HEK293 (cell line): ENCODE measurements around the gene NOS1AP.
A peak's percentile ranks its signal among the peaks of the same experiment; 100 is the strongest.

ENCODE experiments used
- CTCF ChIP-seq: fragments of 450-650 bp; formaldehyde crosslinking; IDR thresholded peaks from 2 replicates; pipeline ENCODE4 v1.5.1; 2016; ENCODE audit warnings: missing biosample characterization, missing genetic modification characterization
- EGR2 ChIP-seq: fragments of 450-650 bp; formaldehyde crosslinking; IDR thresholded peaks from 2 replicates; pipeline ENCODE4 v1.5.1; 2016; ENCODE audit warnings: low read depth, missing biosample characterization, missing genetic modification characterization
- FEZF1 ChIP-seq: fragments of 450-650 bp; formaldehyde crosslinking; IDR thresholded peaks from 2 replicates; pipeline ENCODE4 v1.5.1; 2016; ENCODE audit warnings: missing biosample characterization, missing genetic modification characterization
- HOXA7 ChIP-seq: sonication (generic); formaldehyde crosslinking; IDR thresholded peaks from 2 replicates; pipeline ENCODE4 v1.8.1; 2022; ENCODE audit warnings: missing genetic modification reagents, borderline replicate concordance
- MYNN ChIP-seq: fragments of 450-650 bp; formaldehyde crosslinking; IDR thresholded peaks from 2 replicates; pipeline ENCODE4 v1.5.1; 2016; ENCODE audit warnings: missing biosample characterization, missing genetic modification characterization, borderline replicate concordance
- SCRT1 ChIP-seq: fragments of 450-650 bp; formaldehyde crosslinking; IDR thresholded peaks from 2 replicates; pipeline ENCODE4 v1.5.1; 2016; ENCODE audit warnings: missing biosample characterization, missing genetic modification characterization, borderline replicate concordance
- ZBTB17 ChIP-seq: fragments of 450-650 bp; formaldehyde crosslinking; IDR thresholded peaks from 2 replicates; pipeline ENCODE4 v1.5.1; 2016; ENCODE audit warnings: missing biosample characterization, missing genetic modification characterization
- ZIC2 ChIP-seq: fragments of 450-650 bp; formaldehyde crosslinking; IDR thresholded peaks from 2 replicates; pipeline ENCODE4 v1.5.1; 2016; ENCODE audit warnings: missing biosample characterization, missing genetic modification characterization
- ZNF354C ChIP-seq: fragments of 450-650 bp; formaldehyde crosslinking; IDR thresholded peaks from 2 replicates; pipeline ENCODE4 v1.5.1; 2016; ENCODE audit warnings: missing biosample characterization, missing genetic modification characterization, low read depth, borderline replicate concordance
- ZNF391 ChIP-seq: fragments of 450-650 bp; formaldehyde crosslinking; IDR thresholded peaks from 2 replicates; pipeline ENCODE4 v1.5.1; 2016; ENCODE audit warnings: low read depth, missing biosample characterization, missing genetic modification characterization, borderline replicate concordance
- ZNF394 ChIP-seq: fragments of 450-650 bp; formaldehyde crosslinking; IDR thresholded peaks from 2 replicates; pipeline ENCODE4 v1.5.1; 2016; ENCODE audit warnings: missing biosample characterization, missing genetic modification characterization, mild to moderate bottlenecking, moderate library complexity, borderline replicate concordance
- ZNF433 ChIP-seq: fragments of 450-650 bp; formaldehyde crosslinking; IDR thresholded peaks from 2 replicates; pipeline ENCODE4 v1.5.1; 2016; ENCODE audit warnings: missing biosample characterization, missing genetic modification characterization, low read depth
- ZNF521 ChIP-seq: fragments of 450-650 bp; formaldehyde crosslinking; IDR thresholded peaks from 2 replicates; pipeline ENCODE4 v1.5.1; 2017; ENCODE audit warnings: missing biosample characterization, mild to moderate bottlenecking, missing genetic modification characterization
- ZNF837 ChIP-seq: fragments of 450-650 bp; formaldehyde crosslinking; IDR thresholded peaks from 2 replicates; pipeline ENCODE4 v1.5.1; 2016; ENCODE audit warnings: missing biosample characterization, missing genetic modification characterization
- TF ChIP-seq, protein P1 (sequence below): fragments of 450-650 bp; formaldehyde crosslinking; IDR thresholded peaks from 2 replicates; pipeline ENCODE4 v1.5.1; 2016; ENCODE audit warnings: missing biosample characterization, missing genetic modification characterization, borderline replicate concordance
- TF ChIP-seq, protein P2 (sequence below): fragments of 450-650 bp; formaldehyde crosslinking; IDR thresholded peaks from 2 replicates; pipeline ENCODE4 v1.5.1; 2017; ENCODE audit warnings: missing biosample characterization, missing genetic modification characterization
- TF ChIP-seq, protein P3 (sequence below): fragments of 450-650 bp; formaldehyde crosslinking; IDR thresholded peaks from 2 replicates; pipeline ENCODE4 v1.5.1; 2016; ENCODE audit warnings: missing biosample characterization, missing genetic modification characterization

The NOS1AP gene

GRCh38 chr1:162091681-162092524, 22.4 kb downstream of the NOS1AP start (continued):
- TF ChIP-seq SCRT1 (tag by site-specific recombination) (0 out of 2 replicates have a peak, but pooled peaks have one; percentile 7), ZNF521 (tag by site-specific recombination) (no peak), ZNF837 (no peak), FEZF1 (tag by site-specific recombination) (peak; percentile 89), ZNF391 (no peak), HOXA7 (CRISPR knock-in tag) (no peak), ZNF394 (tag by site-specific recombination) (no peak), EGR2 (tag by site-specific recombination) (no peak), MYNN (tag by site-specific recombination) (peak; percentile 59; the same call in 1 of the 2 replicates), ZBTB17 (tag by site-specific recombination) (0 out of 2 replicates have a peak, but pooled peaks have one; percentile 29), ZIC2 (tag by site-specific recombination) (peak; percentile 50; the same call in 1 of the 2 replicates), ZNF354C (tag by site-specific recombination) (no peak), ZNF433 (no peak), CTCF (peak; percentile 37)
- TF ChIP-seq, protein P1, sequence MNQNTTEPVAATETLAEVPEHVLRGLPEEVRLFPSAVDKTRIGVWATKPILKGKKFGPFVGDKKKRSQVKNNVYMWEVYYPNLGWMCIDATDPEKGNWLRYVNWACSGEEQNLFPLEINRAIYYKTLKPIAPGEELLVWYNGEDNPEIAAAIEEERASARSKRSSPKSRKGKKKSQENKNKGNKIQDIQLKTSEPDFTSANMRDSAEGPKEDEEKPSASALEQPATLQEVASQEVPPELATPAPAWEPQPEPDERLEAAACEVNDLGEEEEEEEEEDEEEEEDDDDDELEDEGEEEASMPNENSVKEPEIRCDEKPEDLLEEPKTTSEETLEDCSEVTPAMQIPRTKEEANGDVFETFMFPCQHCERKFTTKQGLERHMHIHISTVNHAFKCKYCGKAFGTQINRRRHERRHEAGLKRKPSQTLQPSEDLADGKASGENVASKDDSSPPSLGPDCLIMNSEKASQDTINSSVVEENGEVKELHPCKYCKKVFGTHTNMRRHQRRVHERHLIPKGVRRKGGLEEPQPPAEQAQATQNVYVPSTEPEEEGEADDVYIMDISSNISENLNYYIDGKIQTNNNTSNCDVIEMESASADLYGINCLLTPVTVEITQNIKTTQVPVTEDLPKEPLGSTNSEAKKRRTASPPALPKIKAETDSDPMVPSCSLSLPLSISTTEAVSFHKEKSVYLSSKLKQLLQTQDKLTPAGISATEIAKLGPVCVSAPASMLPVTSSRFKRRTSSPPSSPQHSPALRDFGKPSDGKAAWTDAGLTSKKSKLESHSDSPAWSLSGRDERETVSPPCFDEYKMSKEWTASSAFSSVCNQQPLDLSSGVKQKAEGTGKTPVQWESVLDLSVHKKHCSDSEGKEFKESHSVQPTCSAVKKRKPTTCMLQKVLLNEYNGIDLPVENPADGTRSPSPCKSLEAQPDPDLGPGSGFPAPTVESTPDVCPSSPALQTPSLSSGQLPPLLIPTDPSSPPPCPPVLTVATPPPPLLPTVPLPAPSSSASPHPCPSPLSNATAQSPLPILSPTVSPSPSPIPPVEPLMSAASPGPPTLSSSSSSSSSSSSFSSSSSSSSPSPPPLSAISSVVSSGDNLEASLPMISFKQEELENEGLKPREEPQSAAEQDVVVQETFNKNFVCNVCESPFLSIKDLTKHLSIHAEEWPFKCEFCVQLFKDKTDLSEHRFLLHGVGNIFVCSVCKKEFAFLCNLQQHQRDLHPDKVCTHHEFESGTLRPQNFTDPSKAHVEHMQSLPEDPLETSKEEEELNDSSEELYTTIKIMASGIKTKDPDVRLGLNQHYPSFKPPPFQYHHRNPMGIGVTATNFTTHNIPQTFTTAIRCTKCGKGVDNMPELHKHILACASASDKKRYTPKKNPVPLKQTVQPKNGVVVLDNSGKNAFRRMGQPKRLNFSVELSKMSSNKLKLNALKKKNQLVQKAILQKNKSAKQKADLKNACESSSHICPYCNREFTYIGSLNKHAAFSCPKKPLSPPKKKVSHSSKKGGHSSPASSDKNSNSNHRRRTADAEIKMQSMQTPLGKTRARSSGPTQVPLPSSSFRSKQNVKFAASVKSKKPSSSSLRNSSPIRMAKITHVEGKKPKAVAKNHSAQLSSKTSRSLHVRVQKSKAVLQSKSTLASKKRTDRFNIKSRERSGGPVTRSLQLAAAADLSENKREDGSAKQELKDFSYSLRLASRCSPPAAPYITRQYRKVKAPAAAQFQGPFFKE (tag by site-specific recombination): no peak
- TF ChIP-seq, protein P2, sequence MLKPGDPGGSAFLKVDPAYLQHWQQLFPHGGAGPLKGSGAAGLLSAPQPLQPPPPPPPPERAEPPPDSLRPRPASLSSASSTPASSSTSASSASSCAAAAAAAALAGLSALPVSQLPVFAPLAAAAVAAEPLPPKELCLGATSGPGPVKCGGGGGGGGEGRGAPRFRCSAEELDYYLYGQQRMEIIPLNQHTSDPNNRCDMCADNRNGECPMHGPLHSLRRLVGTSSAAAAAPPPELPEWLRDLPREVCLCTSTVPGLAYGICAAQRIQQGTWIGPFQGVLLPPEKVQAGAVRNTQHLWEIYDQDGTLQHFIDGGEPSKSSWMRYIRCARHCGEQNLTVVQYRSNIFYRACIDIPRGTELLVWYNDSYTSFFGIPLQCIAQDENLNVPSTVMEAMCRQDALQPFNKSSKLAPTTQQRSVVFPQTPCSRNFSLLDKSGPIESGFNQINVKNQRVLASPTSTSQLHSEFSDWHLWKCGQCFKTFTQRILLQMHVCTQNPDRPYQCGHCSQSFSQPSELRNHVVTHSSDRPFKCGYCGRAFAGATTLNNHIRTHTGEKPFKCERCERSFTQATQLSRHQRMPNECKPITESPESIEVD: peak; percentile 96
- TF ChIP-seq, protein P3, sequence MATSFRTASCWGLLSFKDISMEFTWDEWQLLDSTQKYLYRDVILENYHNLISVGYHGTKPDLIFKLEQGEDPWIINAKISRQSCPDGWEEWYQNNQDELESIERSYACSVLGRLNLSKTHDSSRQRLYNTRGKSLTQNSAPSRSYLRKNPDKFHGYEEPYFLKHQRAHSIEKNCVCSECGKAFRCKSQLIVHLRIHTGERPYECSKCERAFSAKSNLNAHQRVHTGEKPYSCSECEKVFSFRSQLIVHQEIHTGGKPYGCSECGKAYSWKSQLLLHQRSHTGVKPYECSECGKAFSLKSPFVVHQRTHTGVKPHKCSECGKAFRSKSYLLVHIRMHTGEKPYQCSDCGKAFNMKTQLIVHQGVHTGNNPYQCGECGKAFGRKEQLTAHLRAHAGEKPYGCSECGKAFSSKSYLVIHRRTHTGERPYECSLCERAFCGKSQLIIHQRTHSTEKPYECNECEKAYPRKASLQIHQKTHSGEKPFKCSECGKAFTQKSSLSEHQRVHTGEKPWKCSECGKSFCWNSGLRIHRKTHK (tag by site-specific recombination): no peak
